ENCODE data around the gene TMEM235.

GRCh38 chr17:78214016-78214705 lies 17.3 kb upstream of the TMEM235 start, which contains the start of gene BIRC5:
- TF ChIP-seq, protein P1, sequence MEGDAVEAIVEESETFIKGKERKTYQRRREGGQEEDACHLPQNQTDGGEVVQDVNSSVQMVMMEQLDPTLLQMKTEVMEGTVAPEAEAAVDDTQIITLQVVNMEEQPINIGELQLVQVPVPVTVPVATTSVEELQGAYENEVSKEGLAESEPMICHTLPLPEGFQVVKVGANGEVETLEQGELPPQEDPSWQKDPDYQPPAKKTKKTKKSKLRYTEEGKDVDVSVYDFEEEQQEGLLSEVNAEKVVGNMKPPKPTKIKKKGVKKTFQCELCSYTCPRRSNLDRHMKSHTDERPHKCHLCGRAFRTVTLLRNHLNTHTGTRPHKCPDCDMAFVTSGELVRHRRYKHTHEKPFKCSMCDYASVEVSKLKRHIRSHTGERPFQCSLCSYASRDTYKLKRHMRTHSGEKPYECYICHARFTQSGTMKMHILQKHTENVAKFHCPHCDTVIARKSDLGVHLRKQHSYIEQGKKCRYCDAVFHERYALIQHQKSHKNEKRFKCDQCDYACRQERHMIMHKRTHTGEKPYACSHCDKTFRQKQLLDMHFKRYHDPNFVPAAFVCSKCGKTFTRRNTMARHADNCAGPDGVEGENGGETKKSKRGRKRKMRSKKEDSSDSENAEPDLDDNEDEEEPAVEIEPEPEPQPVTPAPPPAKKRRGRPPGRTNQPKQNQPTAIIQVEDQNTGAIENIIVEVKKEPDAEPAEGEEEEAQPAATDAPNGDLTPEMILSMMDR (conservative IDR thresholded peaks at IDR 0.05 in 1 of 2, IDR thresholded peaks at IDR 0.05 in 1 of 2; ENCODE audit: extremely low read depth in 1 of 2, insufficient read depth in 1 of 2, low read depth in 1 of 2, low read length in 2 of 2): no peak
- no peak for TF ChIP-seq EZH2 (IDR thresholded peaks at IDR 0.05; ENCODE audit: borderline replicate concordance, low read length)

All from mammary epithelial cell (primary cell).